Neuronal stem cell (in vitro differentiated cells): ENCODE measurements around the gene GDE1.

Experiments used
- DNase-seq: peaks from one replicate; pipeline ENCODE4 v3.0.0-alpha.2; 2013; ENCODE audit warnings: low spot score
- H2AFZ ChIP-seq: one replicate; pipeline ENCODE4 v1.6.1; 2013; ENCODE audit warnings: mild to moderate bottlenecking, low read length, inconsistent platforms
- H2AK5ac ChIP-seq: 2 replicates; pipeline ENCODE4 v1.6.1; 2013; ENCODE audit warnings: low read depth, mild to moderate bottlenecking, inconsistent platforms, low read length, moderate library complexity, mixed read lengths
- H2BK120ac ChIP-seq: 2 replicates; pipeline ENCODE4 v1.6.1; 2013; ENCODE audit warnings: low read depth, mild to moderate bottlenecking, inconsistent platforms, low read length, moderate library complexity, mixed read lengths
- H2BK12ac ChIP-seq: one replicate; pipeline ENCODE4 v1.6.1; 2013; ENCODE audit warnings: low read length, inconsistent platforms
- H2BK15ac ChIP-seq: 2 replicates; pipeline ENCODE4 v1.6.1; 2013; ENCODE audit warnings: mild to moderate bottlenecking, low read length, inconsistent platforms, mixed read lengths
- H2BK5ac ChIP-seq: one replicate; pipeline ENCODE4 v1.6.1; 2013; ENCODE audit warnings: inconsistent platforms, mild to moderate bottlenecking, low read length, moderate library complexity
- H3K14ac ChIP-seq: one replicate; pipeline ENCODE4 v1.6.1; 2013; ENCODE audit warnings: low read length, inconsistent platforms
- H3K18ac ChIP-seq: 2 replicates; pipeline ENCODE4 v1.6.1; 2013; ENCODE audit warnings: low read length, inconsistent platforms
- H3K23ac ChIP-seq: 2 replicates; pipeline ENCODE4 v1.6.1; 2013; ENCODE audit warnings: low read depth, mild to moderate bottlenecking, mixed read lengths, low read length, inconsistent platforms; ENCODE audit not compliant: poor library complexity
- H3K27ac ChIP-seq: replicated peaks from 3 replicates; pipeline ENCODE4 v1.5.1; 2013; ENCODE audit warnings: low read length, inconsistent platforms
- H3K27me3 ChIP-seq, 3 experiments: 2 replicates each; pipeline ENCODE4 v1.6.1; 2013; ENCODE audit warnings: low read length in 3 of 3, mild to moderate bottlenecking in 2 of 3, inconsistent platforms in 1 of 3, low read depth in 1 of 3, mixed read lengths in 1 of 3, moderate library complexity in 1 of 3; ENCODE audit not compliant: control insufficient read depth in 3 of 3, insufficient read depth in 3 of 3
- H3K36me3 ChIP-seq, 2 donors: replicated peaks in 1 of 2; 2 replicates each; pipeline ENCODE4 v1.6.1; 2013; ENCODE audit warnings: low read length in 2 of 2; ENCODE audit not compliant: control insufficient read depth in 2 of 2, insufficient read depth in 2 of 2
- H3K4ac ChIP-seq: 2 replicates; pipeline ENCODE4 v1.6.1; 2013; ENCODE audit warnings: inconsistent platforms, mild to moderate bottlenecking, low read length, moderate library complexity
- H3K4me1 ChIP-seq, 2 donors: 1 replicate in 1 of 2; 2 replicates in 1 of 2; pipeline ENCODE4 v1.6.1; 2013; ENCODE audit warnings: low read length in 2 of 2, low read depth in 1 of 2; ENCODE audit not compliant: control insufficient read depth in 2 of 2, insufficient read depth in 1 of 2
- H3K4me2 ChIP-seq: one replicate; pipeline ENCODE4 v1.6.1; 2013; ENCODE audit warnings: mild to moderate bottlenecking, low read length, inconsistent platforms; ENCODE audit not compliant: insufficient read depth, poor library complexity, severe bottlenecking
- H3K4me3 ChIP-seq, 2 donors: 2 replicates each; pipeline ENCODE4 v1.5.1; 2013; ENCODE audit warnings: low read length in 2 of 2, mild to moderate bottlenecking in 2 of 2, inconsistent platforms in 1 of 2, moderate library complexity in 1 of 2
- H3K79me1 ChIP-seq: one replicate; pipeline ENCODE4 v1.6.1; 2013; ENCODE audit warnings: low read depth, mild to moderate bottlenecking, inconsistent platforms, low read length, moderate library complexity
- H3K9ac ChIP-seq: one replicate; pipeline ENCODE4 v1.6.1; 2013; ENCODE audit warnings: mild to moderate bottlenecking, low read depth, low read length, inconsistent platforms; ENCODE audit not compliant: poor library complexity
- H3K9me3 ChIP-seq, 2 donors: replicated peaks in 1 of 2; 2 replicates each; pipeline versions ENCODE3 to v1.6.1; 2013; ENCODE audit warnings: low read length in 2 of 2, mild to moderate bottlenecking in 2 of 2, inconsistent platforms in 1 of 2, low read depth in 1 of 2, mixed read lengths in 1 of 2, moderate library complexity in 1 of 2; ENCODE audit not compliant: control insufficient read depth in 2 of 2, insufficient read depth in 1 of 2
- H4K8ac ChIP-seq: one replicate; pipeline ENCODE4 v1.6.1; 2013; ENCODE audit warnings: low read depth, mild to moderate bottlenecking, inconsistent platforms, low read length, moderate library complexity
- H4K91ac ChIP-seq: one replicate; pipeline ENCODE4 v1.6.1; 2013; ENCODE audit warnings: low read length, low read depth, mild to moderate bottlenecking, inconsistent platforms; ENCODE audit not compliant: poor library complexity
- WGBS, 2 donors: extraction: QIAGEN DNeasy Blood & Tissue Kit; methylation state at CpG; one replicate each; pipeline ENCODE4 v1.1.7; 2013; ENCODE audit warnings: missing lambda C conversion rate in 2 of 2, mixed read lengths in 1 of 2; ENCODE audit not compliant: insufficient read length in 2 of 2, insufficient replicate concordance in 1 of 2; ENCODE audit errors: extremely low coverage in 2 of 2; 5-methylcytosine and 5-hydroxymethylcytosine counted together

Gene GDE1

DNA sequence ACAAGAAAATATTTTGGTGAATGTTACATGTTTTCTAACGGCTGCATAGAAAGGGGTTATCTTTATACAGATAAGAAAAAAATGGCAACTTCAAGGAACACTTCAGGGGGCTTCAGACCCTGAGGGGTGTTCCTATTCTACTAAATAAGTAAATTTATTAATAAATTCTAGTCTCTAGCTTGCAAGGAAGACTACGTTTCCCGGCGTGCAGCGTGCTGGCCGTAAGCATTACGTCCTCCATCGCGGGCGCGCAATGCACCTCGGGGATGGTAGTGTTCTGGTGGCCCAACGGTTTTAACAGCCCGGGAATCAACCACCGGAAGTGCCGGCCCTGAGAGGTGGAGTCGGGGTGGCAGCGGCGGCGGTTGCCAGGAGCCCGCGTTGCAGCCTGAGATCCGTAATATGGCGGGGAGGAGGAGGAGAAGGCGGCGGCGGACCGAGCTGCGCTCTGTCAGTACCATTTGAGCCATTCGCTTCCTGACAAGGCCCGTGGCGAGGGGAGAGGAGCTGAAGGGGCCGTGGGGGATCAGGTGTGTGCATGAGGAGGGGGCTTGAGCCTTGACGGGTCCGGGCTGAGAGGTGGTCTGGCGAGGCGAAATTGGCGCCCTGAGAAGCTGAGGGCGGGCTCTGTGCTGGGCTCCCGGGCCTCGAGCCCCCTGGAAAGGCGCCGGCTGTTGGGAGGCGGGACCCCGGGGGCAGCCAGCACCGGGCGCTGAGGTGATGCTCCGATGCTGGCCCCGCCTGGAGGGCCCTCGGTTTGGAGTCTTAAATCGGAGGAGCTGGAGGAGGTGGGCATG lies 1.9 kb upstream of the GDE1 start, which contains the start of gene CCP110:
CCP110 (plus strand) TSS at position 384 of the 797 bp plus-strand sequence. CDS start 3,940 bp downstream, outside the sequence.
- no peak within 1 kb of the TSS for H4K91ac ChIP-seq
- peak within 1 kb of the TSS; percentile 82 for H3K27ac ChIP-seq
- H3K4ac ChIP-seq, result no peak within 1 kb of the TSS
- H3K9me3 ChIP-seq, result no peaks in the 10 kb centered on the region
- peak within 1 kb of the TSS; percentile 75 for H3K4me2 ChIP-seq
- peak within 1 kb of the TSS; percentile 94 for H2AFZ ChIP-seq
- H4K8ac ChIP-seq, result no peak within 1 kb of the TSS
- peak; percentile 87 for DNase-seq
- H3K27me3 ChIP-seq, result no peaks in the 10 kb centered on the region
- peaks cover 8 to 12% of the 10 kb centered on the region in 2 donors for H3K4me1 ChIP-seq
- H3K23ac ChIP-seq, result peak within 1 kb of the TSS; percentile 86
- H2BK5ac ChIP-seq, result peak within 1 kb of the TSS; percentile 72
- H2BK12ac ChIP-seq, result no peak within 1 kb of the TSS
- peak within 1 kb of the TSS; percentile 95 to 99 for H3K4me3 ChIP-seq
- H3K18ac ChIP-seq, result peak within 1 kb of the TSS; percentile 83
- H3K9ac ChIP-seq, result peak within 1 kb of the TSS; percentile 93
- H2BK120ac ChIP-seq, result peak within 1 kb of the TSS; percentile 61
- no peak within 1 kb of the TSS for H2BK15ac ChIP-seq
- H2AK5ac ChIP-seq, result peak within 1 kb of the TSS; percentile 18
- no peak within 1 kb of the TSS for H3K14ac ChIP-seq
- H3K36me3 ChIP-seq, result peaks cover 5 to 30% of the 10 kb centered on the region in 2 donors
- H3K79me1 ChIP-seq, result peaks cover 4% of the 10 kb centered on the region
- no CpG with 5 or more reads among the region's 51 CpGs for WGBS, 2 donors

DNA sequence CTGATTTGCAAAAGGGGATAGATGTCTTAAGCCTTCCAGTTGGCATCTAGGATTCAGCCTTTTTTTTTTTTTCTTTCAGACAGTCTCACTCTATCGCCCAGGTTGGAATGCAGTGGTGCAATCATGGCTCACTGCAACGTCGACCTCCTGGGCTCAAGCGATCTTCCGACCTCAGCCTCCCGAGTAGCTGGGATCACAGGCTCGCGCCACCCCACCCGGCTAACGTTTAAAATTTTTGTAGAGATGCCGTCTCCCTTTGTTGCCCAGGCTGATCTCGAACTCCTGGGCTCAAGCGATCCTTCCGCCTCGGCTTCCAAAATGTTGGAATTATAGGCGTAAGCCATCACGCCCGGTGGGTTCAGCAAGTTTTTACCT lies 1.3 kb upstream of the GDE1 start:
- H3K27me3 ChIP-seq, result no peaks in the 10 kb centered on the region
- DNase-seq, result no peak
- no peak overlapping the region for H3K4me3 ChIP-seq
- no peak overlapping the region for H2BK12ac ChIP-seq
- H4K8ac ChIP-seq, result no peak overlapping the region
- peaks cover 8 to 12% of the 10 kb centered on the region in 2 donors for H3K4me1 ChIP-seq
- H3K14ac ChIP-seq, result no peak overlapping the region
- no peak overlapping the region for H3K27ac ChIP-seq
- H3K18ac ChIP-seq, result no peak overlapping the region
- no CpG with 5 or more reads among the region's 18 CpGs for WGBS, 2 donors
- no peak overlapping the region for H2BK5ac ChIP-seq
- H3K4ac ChIP-seq, result no peak overlapping the region
- H4K91ac ChIP-seq, result no peak overlapping the region
- H3K23ac ChIP-seq, result no peak overlapping the region
- H2BK120ac ChIP-seq, result no peak overlapping the region
- H3K79me1 ChIP-seq, result peaks cover 4% of the 10 kb centered on the region
- H2BK15ac ChIP-seq, result no peak overlapping the region
- peak overlapping the region; percentile 89 for H2AFZ ChIP-seq
- no peak overlapping the region for H3K4me2 ChIP-seq
- H3K9me3 ChIP-seq, result no peaks in the 10 kb centered on the region
- H2AK5ac ChIP-seq, result no peak overlapping the region
- no peak overlapping the region for H3K9ac ChIP-seq
- H3K36me3 ChIP-seq, result peaks cover 0 to 30% of the 10 kb centered on the region in 2 donors

DNA sequence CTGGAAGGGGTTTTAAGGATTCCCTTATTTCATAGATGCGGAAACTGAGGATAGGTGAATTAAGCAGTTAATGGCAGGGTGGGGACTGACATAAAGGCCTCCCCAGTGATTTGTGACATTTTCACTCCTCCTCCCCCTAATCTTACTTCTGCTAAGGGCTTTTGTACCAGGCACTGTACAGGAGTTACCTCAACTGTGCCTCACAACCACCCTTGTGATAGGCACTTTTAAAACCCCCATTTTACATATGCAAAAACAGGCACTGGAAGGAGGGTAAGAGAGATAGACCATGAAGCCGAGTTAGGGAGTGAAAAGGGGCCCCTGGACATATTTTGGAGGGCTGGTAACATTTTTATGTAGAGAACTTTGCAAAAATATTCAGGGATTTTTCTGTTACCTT lies 862 bp upstream of the GDE1 start:
- H4K8ac ChIP-seq, result no peak overlapping the region
- H3K18ac ChIP-seq, result no peak overlapping the region
- H3K4me2 ChIP-seq, result no peak overlapping the region
- H3K23ac ChIP-seq, result no peak overlapping the region
- H3K9me3 ChIP-seq, result no peaks in the 10 kb centered on the region
- no peak overlapping the region for H2AK5ac ChIP-seq
- no peak overlapping the region for H4K91ac ChIP-seq
- H3K27ac ChIP-seq, result no peak overlapping the region
- H2BK5ac ChIP-seq, result no peak overlapping the region
- no peak overlapping the region for H2BK120ac ChIP-seq
- H3K4ac ChIP-seq, result no peak overlapping the region
- H3K4me3 ChIP-seq, result no peak overlapping the region
- DNase-seq, result no peak
- H2BK12ac ChIP-seq, result no peak overlapping the region
- H3K27me3 ChIP-seq, result no peaks in the 10 kb centered on the region
- H3K14ac ChIP-seq, result no peak overlapping the region
- peaks cover 0 to 27% of the 10 kb centered on the region in 2 donors for H3K36me3 ChIP-seq
- peaks cover 8 to 12% of the 10 kb centered on the region in 2 donors for H3K4me1 ChIP-seq
- H2AFZ ChIP-seq, result peak overlapping the region; percentile 89
- H3K79me1 ChIP-seq, result peaks cover 4% of the 10 kb centered on the region
- WGBS, 2 donors, result no CpG with 5 or more reads among the region's 2 CpGs
- no peak overlapping the region for H3K9ac ChIP-seq
- H2BK15ac ChIP-seq, result no peak overlapping the region

DNA sequence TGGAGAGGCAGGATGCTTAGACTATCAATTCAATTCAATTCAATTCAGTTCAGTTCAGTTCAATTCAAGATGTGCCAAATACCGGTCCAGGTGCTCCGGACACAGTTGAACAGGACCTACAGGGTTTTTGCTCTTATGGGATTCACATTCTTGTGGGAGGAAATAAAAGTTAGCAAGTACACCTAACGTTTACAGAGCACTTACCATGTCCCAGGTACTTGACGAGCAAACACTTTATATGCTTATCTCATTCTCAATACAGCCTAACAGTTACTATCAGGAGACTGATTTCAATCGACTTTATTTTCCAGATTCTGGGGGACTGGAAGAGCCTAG lies 467 bp upstream of the GDE1 start:
- Histone ChIP-seq H3K9me3 (no peaks in the 10 kb centered on the region), H3K18ac (no peak overlapping the region), H3K4me1 (peaks cover 8 to 12% of the 10 kb centered on the region in 2 donors), H3K79me1 (peaks cover 4% of the 10 kb centered on the region), H3K14ac (no peak overlapping the region), H2BK12ac (no peak overlapping the region), H3K4ac (no peak overlapping the region), H4K91ac (no peak overlapping the region), H3K36me3 (peaks cover 0 to 27% of the 10 kb centered on the region in 2 donors), H2BK15ac (no peak overlapping the region), H3K9ac (no peak overlapping the region), H3K4me3 (peak overlapping the region in 1 of 2 donors; percentile 94), H4K8ac (no peak overlapping the region), H3K4me2 (peak overlapping the region; percentile 63), H3K27me3 (no peaks in the 10 kb centered on the region), H2BK5ac (no peak overlapping the region), H2BK120ac (no peak overlapping the region), H3K23ac (no peak overlapping the region), H2AFZ (peak overlapping the region; percentile 89), H2AK5ac (no peak overlapping the region), H3K27ac (no peak overlapping the region)
- WGBS, 2 donors, result no CpG with 5 or more reads among the region's 5 CpGs
- DNase-seq, result peak; percentile 4
